AG04449 (cell line): ENCODE results near the gene MAGEL2.
A peak's percentile ranks its signal among the peaks of the same experiment; 100 is the strongest.

Experiments used
- CTCF ChIA-PET: fragments of 350-600 bp; formaldehyde crosslinking; extraction: SDS; loops from one replicate; lab custom pipeline; 2021; ENCODE audit warnings: antibody characterized with exemption; lab: Yijun Ruan, JAX
- POLR2A ChIA-PET: fragments of 400-600, 350-600 bp; formaldehyde crosslinking; extraction: SDS; loops from one replicate; lab custom pipeline; 2020; ENCODE audit warnings: antibody characterized with exemption, inconsistent platforms; lab: Yijun Ruan, JAX
- DNase-seq: peaks from one replicate; pipeline ENCODE4 v3.0.0-alpha.2; 2010; ENCODE audit warnings: low read depth, low spot score
- H3K4me3 ChIP-seq: 2 replicates; pipeline ENCODE4 v1.5.1; 2011; ENCODE audit warnings: low read depth, mild to moderate bottlenecking, control low read depth, low read length
- TF ChIP-seq, protein P1 (sequence below): IDR thresholded peaks from one replicate; pipeline ENCODE4 v1.5.1; 2011; ENCODE audit warnings: mild to moderate bottlenecking, moderate library complexity, low read length, control low read depth, inconsistent platforms; ENCODE audit not compliant: insufficient read depth; ENCODE audit errors: missing control alignments

Gene MAGEL2

DNA sequence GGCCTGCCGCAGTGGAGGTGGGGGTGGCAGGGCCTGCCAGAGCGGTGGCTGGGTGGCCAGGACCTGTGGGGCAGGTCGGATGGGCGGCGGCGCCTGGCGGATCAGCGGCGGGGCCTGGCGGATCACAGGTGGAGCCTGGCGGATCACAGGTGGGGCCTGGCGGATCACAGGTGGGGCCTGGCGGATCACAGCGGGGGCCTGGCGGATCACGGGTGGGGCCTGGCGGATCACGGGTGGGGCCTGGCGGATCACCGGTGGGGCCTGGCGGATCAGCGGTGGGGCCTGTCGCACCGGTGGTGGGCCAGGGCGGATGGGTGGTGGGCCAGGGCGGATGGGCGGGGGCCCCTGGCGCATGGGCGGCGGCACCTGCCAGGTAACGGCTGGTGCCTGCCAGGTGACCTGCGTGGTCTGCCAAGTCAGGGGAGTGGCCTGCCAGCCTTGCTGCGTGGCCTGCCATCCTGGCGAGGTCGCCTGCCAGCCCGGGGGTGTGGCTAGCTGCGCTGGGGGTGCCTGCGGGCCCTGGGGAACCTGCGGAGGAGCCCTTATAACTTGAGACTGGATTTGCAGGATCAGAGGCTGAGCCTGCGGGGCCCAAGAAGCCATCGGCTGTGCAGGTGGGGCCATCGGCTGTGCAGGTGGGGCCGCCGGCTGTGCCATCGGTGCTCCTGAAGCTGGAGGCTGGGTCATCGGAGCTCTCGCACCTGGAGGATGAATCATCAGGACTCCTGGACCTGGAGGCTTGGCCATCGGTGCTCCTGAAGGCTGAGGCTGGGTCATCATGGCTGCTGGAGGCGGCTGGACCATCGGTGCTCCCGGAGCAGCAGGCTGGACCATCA lies 1.3 kb downstream of the MAGEL2 start:
- ChIA-PET POLR2A (no interaction called here), CTCF (no interaction called here)
- DNase-seq, result no peak
- TF ChIP-seq, protein P1, sequence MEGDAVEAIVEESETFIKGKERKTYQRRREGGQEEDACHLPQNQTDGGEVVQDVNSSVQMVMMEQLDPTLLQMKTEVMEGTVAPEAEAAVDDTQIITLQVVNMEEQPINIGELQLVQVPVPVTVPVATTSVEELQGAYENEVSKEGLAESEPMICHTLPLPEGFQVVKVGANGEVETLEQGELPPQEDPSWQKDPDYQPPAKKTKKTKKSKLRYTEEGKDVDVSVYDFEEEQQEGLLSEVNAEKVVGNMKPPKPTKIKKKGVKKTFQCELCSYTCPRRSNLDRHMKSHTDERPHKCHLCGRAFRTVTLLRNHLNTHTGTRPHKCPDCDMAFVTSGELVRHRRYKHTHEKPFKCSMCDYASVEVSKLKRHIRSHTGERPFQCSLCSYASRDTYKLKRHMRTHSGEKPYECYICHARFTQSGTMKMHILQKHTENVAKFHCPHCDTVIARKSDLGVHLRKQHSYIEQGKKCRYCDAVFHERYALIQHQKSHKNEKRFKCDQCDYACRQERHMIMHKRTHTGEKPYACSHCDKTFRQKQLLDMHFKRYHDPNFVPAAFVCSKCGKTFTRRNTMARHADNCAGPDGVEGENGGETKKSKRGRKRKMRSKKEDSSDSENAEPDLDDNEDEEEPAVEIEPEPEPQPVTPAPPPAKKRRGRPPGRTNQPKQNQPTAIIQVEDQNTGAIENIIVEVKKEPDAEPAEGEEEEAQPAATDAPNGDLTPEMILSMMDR, result no peak
- no peak overlapping the region for H3K4me3 ChIP-seq

DNA sequence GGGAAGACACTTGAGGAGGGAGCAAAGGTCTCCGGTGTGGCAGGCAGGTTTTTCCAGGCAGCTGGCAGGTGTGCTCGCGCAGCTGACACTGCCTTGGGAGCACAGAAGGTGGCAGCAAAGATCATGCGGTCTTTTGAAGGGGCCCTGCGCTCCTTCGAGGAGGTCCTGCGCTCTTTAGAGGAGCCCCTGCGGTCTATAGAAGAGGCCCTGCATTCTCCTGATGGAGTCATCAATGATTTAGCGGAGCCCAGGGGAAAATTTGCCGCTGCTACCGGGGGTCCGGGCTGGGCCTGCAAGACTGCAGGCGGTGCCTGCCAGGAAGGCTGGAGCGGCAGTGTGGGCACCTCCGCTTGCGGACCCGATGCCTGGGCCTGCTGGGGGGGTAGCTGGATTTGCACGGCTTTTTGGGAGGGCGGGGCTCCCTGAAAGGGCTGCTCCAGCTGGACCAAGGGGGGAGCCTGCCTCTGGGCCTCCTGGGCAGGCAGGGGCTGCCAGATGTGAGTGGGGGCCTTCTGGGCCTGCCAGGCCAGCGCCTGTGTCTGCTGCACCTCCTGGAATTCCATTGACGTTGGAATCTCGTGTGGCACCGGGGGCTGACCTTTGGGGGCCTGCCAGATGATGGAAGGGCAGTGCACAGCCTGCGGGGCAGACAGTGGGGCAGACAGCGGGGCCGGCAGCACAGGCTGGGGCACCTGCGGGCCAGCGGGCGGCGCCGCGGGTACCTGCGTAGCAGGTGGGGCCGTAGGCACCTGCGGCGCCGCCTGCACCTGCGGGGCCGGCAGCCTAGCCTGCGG lies 2.1 kb downstream of the MAGEL2 start:
- ChIA-PET CTCF (no interaction called here), POLR2A (no interaction called here)
- no peak overlapping the region for H3K4me3 ChIP-seq
- TF ChIP-seq, protein P1, result no peak
- DNase-seq, result no peak

DNA sequence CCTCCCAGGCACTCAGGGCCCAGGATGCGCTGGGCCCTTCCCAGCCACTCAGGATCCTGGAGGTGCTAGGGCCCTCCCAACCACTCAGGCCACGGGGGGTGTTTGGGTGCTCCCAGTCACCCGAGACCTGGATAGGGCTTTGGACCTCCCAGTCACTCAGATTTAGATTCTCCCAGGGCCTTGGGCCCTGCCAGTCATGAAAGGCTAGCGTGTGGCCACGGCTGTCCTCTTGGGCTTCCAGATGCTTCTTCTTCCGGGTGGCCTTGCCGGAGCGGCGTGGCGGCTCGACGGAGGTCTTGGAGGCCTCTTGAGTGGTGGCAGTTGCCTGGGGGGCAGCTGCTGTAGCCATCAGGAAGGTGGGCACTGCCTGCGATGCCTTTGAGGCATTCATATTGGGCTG lies 2.8 kb downstream of the MAGEL2 start:
- CTCF ChIA-PET, result no interaction called here
- DNase-seq, result no peak
- no peak overlapping the region for H3K4me3 ChIP-seq
- TF ChIP-seq, protein P1, result no peak
- POLR2A ChIA-PET, result no interaction called here

DNA sequence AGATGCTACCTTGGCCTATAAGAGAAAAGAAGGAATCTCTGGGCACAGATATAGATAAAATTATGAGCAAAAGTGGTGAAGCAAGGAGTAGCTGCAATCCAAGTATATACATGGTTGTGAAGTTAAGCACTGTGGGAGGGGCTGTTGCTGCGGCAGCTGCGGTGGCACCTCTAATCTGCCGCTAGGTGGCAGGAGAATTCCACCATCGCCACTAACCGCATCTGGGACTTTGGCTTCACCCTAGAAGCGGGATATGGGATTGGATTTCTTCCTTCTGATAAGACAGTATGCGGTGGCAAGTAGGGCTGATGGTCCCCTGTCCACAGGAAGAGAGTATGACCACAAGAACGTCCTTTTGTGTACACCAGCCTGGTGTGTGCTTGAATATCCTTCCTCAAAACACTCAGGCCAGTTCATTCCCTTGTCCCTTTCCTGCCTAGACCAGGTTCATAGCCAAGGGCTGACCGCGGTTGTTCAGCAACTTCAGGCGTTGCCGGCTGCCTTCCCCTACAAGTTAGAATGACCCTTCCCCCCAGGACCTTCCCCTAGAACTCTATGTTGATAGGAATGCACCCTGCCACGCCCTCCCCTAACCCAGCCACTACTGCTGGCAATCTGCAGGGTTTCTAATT lies 5.1 kb downstream of the MAGEL2 start:
- TF ChIP-seq, protein P1, result peak; percentile 70
- H3K4me3 ChIP-seq, result no peak overlapping the region
- POLR2A ChIA-PET, result no interaction called here
- CTCF ChIA-PET, result interaction anchor here (0.8 to 1.2 kb wide), 3 partner anchors 13 to 215 kb away, joined by 3 to 4 read pairs (median 4); no protein-coding TSS in a partner anchor
- DNase-seq, result no peak

DNA sequence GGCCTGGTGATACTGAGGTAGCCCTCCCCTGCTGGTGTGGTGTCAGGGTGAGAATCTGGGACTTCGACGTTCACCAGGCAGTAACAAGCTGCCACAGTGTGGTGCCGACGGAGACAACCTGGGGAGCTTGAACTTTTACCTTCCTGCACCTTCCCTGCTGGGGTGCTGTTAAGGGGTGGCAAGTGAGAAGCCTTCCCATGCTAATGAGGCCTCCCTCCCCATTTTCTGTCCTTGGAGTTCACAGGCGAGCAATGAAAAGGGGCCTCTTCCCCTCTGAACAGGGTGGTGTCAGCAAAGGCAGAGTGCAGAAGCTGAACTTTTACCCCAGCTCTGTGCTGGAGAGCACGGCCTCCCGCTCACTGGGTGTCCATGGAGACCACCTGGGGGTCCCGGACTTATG lies 13.5 kb downstream of the MAGEL2 start:
- POLR2A ChIA-PET, result no interaction called here
- TF ChIP-seq, protein P1, result no peak
- CTCF ChIA-PET, result no interaction called here
- no peak for DNase-seq
- H3K4me3 ChIP-seq, result no peak overlapping the region

DNA sequence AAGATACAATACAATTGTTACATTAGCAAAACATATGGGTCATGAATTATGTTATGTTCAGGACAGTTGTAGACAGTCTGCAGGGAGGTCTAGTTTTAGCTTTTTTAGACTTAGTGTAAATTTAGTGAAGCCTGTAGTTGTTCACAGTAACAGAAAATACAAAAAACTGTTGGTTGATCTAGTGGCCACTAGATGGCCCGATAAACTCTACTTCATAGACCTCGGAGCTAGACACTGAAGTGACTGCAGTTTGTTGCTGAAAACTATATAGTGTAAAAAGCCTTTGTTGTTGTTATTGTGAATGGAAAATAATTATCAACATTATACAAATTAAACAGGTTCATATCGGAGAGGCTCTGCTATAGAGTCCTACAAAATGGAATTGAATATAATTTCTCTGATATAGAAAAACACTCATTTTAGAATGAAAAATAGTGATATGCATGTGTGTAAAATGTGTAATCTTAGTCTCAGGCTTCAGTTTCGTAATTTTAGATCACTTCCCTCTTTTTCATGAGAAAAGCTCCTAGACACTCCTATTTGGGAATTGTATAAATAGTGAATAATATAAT lies 18.3 kb downstream of the MAGEL2 start:
- POLR2A ChIA-PET, result no interaction called here

More for the DNA sequence above, 18.3 kb downstream of the MAGEL2 start:
- CTCF ChIA-PET, result interaction anchor here (0.7 to 1.6 kb wide), 4 partner anchors 9 to 249 kb away, joined by 3 to 4 read pairs (median 4); no protein-coding TSS in a partner anchor
- H3K4me3 ChIP-seq, result no peak overlapping the region
- DNase-seq, result no peak
- TF ChIP-seq, protein P1, result peak; percentile 4
